GM21367 (cell line): ENCODE data around the gene TMEM63A.
A peak's percentile ranks its signal among the peaks of the same experiment; 100 is the strongest.
"Not testable (repeated sequence)": the region's sequence is repeated elsewhere in the genome, so short reads cannot be mapped to it uniquely, and the experiment has no call there.

Experiments used
- ATAC-seq: cut with Tn5 transposase; IDR thresholded peaks from one replicate; pipeline ENCODE4 v1.9.1; 2021; ENCODE audit not compliant: unreplicated experiment

Gene TMEM63A

GRCh38 chr1:225881959-225882693 lies at the start of gene TMEM63A:
TMEM63A (minus strand) TSS chr1:225882380; CDS start chr1:225877580, 4,800 bp downstream.
- ATAC-seq, result peak; percentile 66

GRCh38 chr1:225931270-225932136 lies 49.3 kb upstream of the TMEM63A start:
- no peak for ATAC-seq

GRCh38 chr1:225930566-225930965 lies 48.4 kb upstream of the TMEM63A start:
- ATAC-seq, result no peak

GRCh38 chr1:225929462-225929861 lies 47.3 kb upstream of the TMEM63A start:
- ATAC-seq, result not testable (repeated sequence)

GRCh38 chr1:225928186-225929175 lies 46.3 kb upstream of the TMEM63A start:
- no peak for ATAC-seq

GRCh38 chr1:225926551-225927113 lies 44.5 kb upstream of the TMEM63A start:
- ATAC-seq, result no peak

- peak; percentile 96 for ATAC-seq
Measured at GRCh38 chr1:225923692-225924555, 41.7 kb upstream of the TMEM63A start, which contains the start of gene PYCR2. PYCR2 (minus strand) TSS chr1:225924250; CDS start chr1:225924110, 140 bp downstream.

GRCh38 chr1:225923381-225923691 lies 41.2 kb upstream of the TMEM63A start:
- no peak for ATAC-seq

- no peak for ATAC-seq
Measured at GRCh38 chr1:225921734-225922709, 39.8 kb upstream of the TMEM63A start.

- no peak for ATAC-seq
Measured at GRCh38 chr1:225919906-225920305, 37.7 kb upstream of the TMEM63A start.

- no peak for ATAC-seq
Measured at GRCh38 chr1:225918280-225918679, 36.1 kb upstream of the TMEM63A start.

GRCh38 chr1:225917536-225917935 lies 35.4 kb upstream of the TMEM63A start:
- no peak for ATAC-seq

GRCh38 chr1:225917101-225917500 lies 34.9 kb upstream of the TMEM63A start:
- no peak for ATAC-seq

GRCh38 chr1:225915538-225915991 lies 33.4 kb upstream of the TMEM63A start:
- ATAC-seq, result no peak

GRCh38 chr1:225914947-225915346 lies 32.8 kb upstream of the TMEM63A start:
- ATAC-seq, result no peak

GRCh38 chr1:225914391-225914790 lies 32.2 kb upstream of the TMEM63A start:
- ATAC-seq, result no peak

GRCh38 chr1:225911191-225912130 lies 29.3 kb upstream of the TMEM63A start:
- no peak for ATAC-seq
